Measurements from ENCODE around the gene CAMK2D.
"Not testable (repeated sequence)": the region's sequence is repeated elsewhere in the genome, so short reads cannot be mapped to it uniquely, and the experiment has no call there.

CAMK2D gene

DNA sequence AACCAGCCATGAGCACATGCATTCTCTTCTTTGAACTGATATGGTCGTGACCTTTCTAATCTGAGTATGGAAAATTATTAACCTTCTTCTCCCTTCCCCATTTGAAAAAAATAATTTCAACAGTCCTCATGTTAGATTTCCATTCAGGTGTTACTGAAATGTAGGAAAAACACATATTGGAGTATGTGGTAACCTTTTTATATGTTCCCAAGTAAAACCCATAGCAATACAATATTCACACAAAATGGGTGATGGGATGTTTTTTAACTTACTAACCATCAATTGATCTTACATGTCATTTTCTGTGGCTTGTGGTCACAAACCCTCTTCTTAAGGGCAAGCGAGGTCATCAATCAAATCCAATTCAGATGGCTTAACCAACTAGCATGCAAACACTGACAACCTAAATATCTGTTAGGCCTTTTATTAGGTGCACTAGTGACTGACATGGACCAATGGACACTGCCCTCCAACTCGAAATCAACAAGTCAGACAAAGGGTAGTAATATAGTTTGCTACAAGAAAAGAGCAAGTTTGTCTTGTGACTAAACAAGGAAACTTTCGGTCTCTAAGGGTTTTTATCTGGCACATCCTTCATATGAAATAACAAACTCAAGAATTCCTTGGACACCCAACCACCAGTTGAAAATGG, 74.3 kb downstream of the CAMK2D start:
- in situ Hi-C loops (cut with MboI; ENCODE audit: low sequenced_read_pairs): no loop called here

DNA sequence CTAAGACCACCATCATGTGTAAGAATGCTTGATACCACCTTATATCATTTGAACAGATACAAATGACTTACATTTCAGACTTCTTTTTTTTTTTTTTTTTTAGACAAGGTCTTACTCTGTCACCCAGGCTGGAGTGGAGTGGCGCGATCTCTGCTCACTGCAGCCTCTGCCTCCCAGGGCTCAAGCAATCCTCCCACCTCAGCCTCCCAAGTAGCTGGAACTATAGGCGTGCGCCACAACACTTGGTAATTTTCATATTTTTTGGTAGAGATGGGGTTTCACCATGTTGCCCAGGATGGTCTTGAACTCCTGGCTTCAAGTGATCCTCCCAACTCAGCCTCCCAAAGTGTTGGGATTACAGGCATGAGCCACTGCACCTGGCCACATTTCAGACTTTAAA, 76.4 kb downstream of the CAMK2D start:
- in situ Hi-C loops (cut with MboI; ENCODE audit: low sequenced_read_pairs): not testable (repeated sequence)

DNA sequence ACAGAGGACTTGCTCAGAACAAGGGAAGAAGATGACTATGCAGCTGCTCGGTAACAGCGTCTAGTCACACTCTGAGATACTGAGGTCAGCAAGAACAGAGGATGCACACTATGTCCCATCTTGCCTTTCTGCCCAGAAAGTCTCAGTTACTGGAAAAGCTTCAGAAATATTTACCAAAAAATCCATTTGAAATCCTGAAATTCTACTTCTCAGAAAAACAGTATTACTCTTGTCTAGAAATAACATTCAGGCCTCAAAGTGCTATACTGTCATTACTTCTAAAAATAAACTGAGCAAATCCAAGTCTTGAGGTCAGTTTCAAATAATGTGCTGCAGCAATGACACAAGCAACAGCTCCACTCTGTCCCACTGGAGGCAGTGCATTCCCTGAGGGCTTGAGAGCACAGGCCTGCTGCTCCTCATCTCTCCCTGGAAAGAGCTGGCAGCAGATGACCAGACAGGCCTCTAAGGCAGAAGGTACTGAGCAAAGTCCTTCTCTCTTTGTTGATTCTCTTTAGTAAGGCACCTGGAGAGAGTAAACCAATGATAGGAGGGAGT, 76.9 kb downstream of the CAMK2D start:
- in situ Hi-C loops (cut with MboI; ENCODE audit: low sequenced_read_pairs): no loop called here

DNA sequence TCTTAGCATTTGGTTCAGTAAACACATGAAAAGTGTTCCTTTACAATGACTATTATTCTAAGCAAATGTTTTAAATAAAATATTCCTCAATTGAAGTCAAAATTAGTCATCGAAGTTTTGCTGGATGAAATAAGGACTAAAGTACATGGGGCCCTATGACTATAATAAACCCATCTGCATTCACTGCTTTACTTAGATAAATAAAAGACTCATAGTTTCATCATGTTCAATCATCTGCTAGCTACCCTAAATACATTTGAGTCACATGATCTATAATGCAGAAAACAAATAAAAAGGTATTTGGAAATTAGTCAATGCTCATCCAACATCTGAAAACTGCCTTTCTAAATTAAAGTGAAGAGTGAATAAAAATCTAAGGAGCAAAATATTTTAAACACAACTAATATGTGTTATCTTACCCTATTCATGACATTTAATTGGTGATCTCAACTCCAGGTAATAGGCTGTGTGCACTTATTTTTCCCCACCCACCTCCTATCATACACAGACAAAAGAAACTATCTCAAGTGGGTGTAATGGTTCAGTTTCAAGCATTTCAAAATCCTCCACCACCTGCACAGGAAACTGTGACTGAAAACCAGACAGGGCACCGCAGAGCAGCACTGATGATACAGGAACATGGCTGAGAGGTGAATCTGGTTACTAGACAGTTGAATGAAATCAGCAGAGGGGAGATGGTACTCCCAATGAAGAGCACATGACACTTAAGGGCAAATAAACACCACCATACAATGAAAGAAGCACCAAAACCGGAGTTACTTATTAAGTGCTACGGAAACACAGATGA, 78.6 kb downstream of the CAMK2D start:
- in situ Hi-C loops (cut with MboI; ENCODE audit: low sequenced_read_pairs): no loop called here

DNA sequence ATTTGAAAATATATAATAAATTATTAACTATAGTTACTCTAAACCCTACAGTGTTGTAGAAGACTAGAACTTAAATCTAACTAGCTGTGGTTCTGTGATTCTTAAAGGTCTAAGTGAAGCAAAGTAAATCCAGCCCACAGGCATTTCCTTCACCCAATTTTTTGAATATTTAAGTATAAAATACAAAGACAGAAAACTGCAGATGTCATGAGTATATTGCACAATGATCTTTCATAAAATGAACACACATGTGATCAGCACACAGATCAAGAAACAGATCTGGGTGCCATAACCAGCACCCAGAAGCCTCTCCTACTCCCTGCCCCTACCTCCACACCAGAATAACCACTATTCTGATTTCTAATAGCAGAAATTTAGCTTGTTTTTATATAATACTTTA, 82.9 kb downstream of the CAMK2D start:
- in situ Hi-C loops (cut with MboI; ENCODE audit: low sequenced_read_pairs): no loop called here

DNA sequence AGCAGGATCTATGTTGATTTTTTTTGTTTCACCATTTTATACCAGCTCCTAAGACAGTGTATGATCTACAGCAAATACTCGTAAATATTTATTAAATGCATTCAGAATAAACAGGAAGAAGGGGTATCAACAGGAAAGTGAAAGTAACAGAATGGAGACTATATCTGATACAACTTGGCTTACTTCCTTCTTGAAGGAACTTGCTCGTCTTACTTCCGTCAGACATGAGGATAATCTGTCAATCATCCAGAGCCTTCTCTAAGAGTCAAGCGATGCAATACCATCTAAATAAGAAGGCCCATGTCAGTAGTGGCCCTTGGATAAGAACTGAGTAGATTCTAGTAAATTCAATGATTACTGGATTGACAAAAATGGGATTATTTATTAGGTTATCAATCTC, 84.2 kb downstream of the CAMK2D start:
- in situ Hi-C loops (cut with MboI; ENCODE audit: low sequenced_read_pairs): no loop called here

DNA sequence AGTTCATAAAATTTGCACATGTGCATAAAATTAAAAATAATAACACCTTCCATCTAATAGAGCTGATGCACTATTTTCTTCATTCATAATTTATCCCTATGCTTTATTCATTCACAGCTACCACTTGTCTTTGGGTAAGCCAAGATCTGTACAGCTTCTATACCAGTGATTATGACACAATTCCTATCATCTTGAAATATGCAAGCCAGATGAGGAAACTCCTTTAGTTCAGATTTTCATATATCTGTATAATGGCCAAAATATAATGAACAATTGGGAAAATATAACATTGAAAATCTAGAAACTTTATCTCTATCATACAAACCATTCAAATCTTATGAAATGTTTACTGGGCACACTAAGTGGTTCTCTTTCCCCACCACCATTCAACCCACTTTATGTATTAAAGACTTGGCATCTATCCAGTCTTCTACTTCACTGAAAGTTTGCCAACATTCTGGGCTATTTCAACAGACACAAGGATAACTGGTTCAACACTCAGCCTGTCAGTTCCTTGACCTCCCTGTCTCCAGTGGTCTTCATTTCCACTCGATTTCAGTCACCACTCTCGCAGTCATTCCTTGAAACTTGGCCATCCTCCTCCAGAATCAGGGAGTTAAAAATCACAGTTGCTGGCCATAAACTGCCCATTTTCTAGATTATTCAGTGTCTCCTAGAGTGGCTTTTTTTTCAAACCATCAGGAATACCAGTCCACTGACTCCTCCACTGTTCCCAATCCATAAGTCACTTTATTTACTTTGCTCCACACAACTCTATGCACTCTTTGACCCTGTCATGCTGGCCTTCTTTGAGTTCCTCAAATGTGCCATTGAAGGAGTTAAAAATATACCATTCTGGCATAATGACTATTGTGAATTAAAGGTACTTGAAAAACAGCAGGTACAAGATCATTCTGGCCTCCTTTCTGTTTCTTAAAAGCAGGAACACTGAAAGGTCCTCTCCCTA, 85.5 kb downstream of the CAMK2D start:
- in situ Hi-C loops (cut with MboI; ENCODE audit: low sequenced_read_pairs): no loop called here

DNA sequence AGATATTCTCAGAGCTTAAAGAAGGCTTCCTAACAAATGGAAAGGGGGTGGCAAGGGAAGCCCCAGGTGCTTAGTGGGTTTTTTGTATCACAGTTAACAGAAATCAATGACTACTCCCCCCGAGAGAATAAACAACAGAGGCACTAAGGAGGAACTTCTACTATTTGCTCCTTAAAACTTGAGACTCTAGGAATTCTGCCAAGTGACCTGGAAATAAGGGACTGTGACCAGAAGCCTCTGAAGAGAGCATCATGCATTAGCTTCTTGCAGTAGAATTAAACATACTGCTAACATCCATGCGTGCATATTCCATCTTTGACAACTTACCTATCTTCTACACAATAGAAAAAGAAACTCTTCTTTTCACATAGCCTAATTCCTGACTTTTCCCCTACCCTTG, 86.8 kb downstream of the CAMK2D start:
- in situ Hi-C loops (cut with MboI; ENCODE audit: low sequenced_read_pairs): no loop called here

DNA sequence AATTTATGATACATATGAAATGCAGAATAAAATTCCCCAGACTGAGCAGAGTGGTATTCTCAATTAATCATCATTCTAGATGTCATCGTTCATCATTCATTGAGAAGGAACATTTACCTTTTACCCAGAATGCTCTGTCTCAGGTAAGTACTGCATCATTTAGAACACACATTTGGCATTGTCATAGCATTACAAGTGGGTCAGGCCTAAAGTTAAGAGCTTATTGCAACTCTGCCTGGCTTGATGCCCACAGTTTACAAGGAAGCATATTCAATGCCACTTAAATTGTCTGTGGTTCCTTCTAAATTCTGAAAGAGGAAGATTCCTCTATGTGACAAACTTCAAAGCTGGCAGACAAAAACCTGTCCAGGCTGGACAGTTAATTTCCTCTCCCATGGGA, 87.3 kb downstream of the CAMK2D start:
- in situ Hi-C loops (cut with MboI; ENCODE audit: low sequenced_read_pairs): no loop called here

DNA sequence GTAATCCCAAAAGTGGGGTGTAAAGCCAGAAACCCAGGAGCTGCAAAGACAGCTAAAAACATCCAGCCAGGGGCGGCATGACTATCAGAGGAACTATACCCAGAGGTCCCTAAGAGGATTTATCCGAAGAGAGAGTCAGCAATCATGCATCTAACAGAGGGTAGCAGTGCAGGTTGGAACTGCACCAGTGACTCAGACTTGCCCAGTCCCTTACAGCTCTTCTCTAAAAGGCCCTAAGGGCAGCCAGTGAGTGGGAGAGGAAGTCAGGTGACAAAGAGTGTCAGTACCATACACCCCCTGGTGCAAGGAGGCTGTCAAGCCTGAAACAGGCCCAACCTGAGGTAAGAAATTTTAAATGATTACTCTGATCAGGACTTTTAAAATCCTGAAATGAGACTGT, 88.1 kb downstream of the CAMK2D start:
- in situ Hi-C loops (cut with MboI; ENCODE audit: low sequenced_read_pairs): no loop called here

DNA sequence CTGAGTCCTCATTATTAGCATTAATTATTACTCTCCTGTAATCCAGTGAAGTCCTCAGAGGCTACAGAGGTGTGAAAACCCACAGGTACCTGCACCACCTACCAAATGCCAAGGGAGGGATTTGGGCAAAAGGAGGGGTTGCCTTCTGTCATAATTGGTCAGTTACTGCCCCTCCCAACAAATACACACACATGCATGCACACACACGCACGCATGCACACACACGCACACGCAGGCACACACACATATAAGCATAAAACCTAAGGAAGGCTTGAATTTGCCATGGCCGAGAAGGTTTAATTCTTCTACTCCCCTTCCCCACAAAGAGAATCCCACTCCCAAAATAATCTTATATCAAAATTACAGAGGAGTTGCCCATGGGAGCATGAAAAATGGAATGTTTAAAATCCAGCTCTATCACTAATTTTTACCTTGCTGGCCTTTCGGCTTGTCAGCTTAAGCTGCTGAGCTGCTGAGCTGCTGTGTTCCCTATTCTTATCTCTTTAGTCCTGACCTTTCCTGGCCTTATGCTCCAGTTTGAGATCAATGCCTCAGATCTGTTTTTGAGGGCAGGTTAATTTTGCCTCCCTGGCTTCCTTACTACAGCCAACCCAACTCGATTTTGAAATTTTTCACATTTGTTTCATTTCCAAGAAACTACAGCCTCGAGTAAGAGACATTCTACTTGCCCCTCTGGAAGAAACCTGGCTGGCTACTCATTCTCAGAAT, 95.0 kb downstream of the CAMK2D start:
- in situ Hi-C loops (cut with MboI; ENCODE audit: low sequenced_read_pairs): no loop called here

DNA sequence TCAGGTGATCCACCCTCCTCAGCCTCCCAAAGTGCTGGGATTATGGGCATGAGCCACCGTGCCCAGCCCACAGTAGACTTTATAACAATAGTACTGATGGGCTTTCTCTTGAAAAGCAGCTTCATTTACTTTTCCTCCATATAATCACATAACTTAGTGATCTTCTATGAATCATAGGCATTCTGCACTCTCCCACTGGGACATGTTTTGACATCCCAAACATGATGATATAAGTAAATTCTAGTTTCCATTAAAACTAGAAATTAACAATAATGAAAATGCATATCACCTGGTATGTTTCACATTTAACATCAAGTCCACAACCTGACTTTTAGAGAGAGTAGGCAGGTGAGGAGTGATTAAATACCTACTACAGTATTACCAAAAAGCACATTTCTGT, 96.5 kb downstream of the CAMK2D start:
- in situ Hi-C loops (cut with MboI; ENCODE audit: low sequenced_read_pairs): no loop called here

DNA sequence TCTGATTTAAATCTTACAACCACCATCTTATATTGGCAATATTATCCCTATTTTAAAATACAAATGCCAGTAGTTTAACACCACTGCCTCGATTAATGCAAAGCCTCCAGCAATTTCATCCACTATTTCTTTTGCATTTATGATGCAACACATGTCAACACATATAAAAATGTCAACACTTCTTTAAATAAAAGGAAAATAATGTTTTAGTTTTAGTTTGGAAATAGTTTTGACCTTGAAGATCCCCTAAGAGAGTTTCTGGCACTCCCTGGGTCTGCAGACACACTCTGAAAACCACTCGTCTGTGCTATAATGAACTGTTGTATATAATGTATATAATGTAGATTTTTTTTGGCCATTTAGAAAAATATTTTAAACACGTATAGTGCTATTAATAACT, 99.0 kb downstream of the CAMK2D start:
- in situ Hi-C loops (cut with MboI; ENCODE audit: low sequenced_read_pairs): no loop called here

DNA sequence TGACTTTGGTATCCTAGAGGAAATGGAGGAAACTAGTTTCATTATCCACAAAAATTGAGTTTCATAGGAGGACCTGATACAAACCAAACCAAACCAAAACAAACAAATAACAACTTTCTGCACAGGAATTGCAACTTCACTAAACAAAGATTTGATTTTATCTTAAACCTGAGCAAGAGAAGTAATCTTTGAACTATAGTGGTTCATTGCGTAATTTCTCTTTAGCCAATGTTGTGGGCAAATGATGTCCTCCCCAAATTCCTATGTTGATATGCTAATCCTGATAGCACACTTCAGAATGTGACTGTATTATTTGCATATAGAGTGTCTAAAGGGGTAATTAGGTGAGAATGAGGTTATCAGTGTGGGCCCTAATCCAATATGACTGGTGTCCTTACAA, 102.4 kb downstream of the CAMK2D start:
- in situ Hi-C loops (cut with MboI; ENCODE audit: low sequenced_read_pairs): no loop called here

DNA sequence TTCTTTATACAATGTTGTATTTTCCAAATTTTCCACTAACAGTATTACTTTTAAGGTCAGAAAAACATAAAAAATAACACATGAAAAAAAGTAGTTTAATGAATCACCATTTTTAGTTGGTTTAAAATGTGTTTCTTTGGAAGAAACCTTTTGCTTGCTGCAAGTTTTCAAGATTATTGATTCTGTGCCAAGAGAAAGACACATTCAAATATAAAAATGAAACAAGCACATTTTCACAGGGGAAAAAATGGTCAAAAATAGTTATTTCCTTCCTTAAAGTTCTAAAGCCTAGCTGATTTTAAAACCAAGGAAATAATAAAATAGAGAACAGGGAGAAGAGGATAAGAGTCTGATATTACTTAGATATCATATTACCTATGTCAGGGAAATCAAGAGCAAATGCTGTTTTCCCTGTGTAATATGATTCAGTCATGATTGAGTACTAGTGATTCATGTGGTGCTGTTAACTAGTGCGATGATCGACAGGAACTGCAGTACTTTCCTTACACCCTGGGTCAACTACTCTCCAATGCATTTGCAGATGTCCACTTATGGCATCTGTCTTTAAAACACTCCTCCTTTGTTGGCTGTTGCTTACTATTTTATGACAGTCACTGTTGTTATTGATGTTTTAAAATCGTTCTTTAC, 103.8 kb downstream of the CAMK2D start:
- in situ Hi-C loops (cut with MboI; ENCODE audit: low sequenced_read_pairs): no loop called here

DNA sequence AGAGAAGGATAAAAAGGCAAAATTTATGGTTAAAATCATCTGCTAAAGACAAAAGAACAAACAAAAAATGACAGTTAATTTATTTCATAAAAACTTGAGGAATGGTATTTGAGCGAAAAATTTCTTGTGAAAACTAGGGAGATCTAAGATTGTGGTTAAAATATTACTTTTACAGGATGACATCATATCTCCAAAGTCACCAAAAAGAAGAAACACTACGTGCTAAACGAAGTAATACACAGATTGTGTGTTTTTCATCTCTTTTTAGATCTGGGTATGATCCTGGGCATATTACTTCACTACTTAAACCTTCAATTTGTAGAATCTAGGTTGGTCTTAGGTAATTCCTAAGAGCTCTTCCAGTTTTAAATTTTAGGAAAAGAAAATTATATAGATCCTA, 107.7 kb downstream of the CAMK2D start:
- in situ Hi-C loops (cut with MboI; ENCODE audit: low sequenced_read_pairs): no loop called here

DNA sequence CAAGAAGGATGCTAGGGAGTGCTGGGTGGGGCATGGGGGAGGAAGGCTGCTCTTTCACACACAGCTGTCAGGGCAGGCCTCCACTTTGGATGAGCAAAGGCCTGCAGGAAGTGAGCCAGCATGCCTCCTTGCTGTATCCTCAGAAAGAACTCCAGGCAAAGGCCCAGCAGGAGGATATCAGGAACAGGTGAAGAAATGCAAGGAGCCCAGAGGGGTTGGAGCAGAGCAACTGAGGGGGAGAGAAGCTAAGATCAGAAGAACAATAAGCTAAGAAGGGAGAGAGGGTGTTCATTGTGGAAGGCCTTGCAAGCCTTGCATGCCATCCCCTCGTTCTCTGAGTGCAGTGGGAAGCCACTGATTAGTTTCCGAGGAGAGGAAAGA, 115.1 kb downstream of the CAMK2D start:
- in situ Hi-C loops (cut with MboI; ENCODE audit: low sequenced_read_pairs): no loop called here

DNA sequence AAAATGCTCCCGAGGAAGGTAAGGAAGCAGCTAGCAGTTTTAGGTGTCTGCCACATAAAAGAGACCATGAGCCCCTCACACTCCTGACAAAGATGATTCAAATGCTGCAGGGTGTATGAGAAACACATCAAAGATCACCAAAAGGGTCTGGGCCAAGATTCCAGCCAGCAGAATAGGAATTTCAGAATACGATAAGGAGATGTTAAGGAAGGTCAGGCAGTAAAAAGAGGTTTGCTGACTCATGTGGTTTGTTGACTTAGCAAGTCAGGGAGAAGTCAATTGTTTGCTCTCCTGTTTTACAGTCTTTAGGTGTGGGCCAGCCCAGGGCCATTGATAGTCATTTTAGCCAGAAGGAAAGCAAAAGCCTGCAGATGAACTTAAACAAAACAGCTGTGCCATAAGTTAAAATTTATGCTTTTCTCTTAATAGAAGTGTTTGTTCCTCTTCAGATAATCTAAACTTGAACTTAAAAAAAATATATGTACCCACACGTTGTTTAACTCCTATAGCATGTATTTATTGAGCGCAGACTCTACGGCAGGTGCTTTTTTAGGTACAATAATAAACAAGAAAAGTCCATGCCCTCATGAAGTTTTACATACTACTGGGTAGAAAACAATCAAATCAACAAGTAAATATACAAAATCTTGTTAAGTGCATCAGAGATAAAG, 115.6 kb downstream of the CAMK2D start:
- in situ Hi-C loops (cut with MboI; ENCODE audit: low sequenced_read_pairs): no loop called here

DNA sequence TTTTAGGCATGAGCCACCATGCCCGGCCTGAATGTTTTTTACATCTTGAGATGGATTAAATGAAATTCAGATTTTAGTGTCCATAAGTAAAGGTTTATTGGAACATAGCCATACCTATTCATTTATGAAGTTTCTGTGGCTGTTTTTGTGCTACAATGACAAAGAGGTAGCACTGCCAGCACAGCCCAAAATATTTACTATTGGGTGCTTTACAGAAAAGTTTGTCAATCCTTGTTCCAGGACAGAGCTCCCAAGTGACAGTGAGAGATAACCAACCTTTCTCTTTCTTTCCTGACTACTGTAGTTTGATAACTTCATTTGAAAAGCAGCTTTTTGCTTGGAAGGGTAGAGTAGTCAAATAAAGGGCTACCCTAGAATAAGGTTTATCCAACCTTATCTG, 116.2 kb downstream of the CAMK2D start:
- in situ Hi-C loops (cut with MboI; ENCODE audit: low sequenced_read_pairs): no loop called here

DNA sequence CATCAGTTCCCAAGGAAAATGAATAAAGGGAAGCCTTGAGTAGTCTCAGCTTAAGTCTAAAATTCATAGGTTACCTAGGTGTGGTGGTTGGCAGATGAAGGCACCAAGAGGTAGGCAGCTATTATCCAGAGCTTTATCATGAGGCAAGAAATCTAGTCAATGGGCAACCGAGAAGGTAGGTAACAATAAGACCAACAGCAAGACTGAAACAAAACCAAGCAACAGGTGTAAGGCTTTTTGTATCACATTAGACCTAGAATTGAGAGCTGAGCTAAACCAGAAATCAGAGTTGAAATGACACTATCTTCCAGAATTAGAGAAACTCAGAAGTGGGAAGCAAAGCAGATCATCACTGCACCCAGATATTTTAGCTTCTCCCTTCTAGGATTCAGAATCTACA, 117.1 kb downstream of the CAMK2D start:
- in situ Hi-C loops (cut with MboI; ENCODE audit: low sequenced_read_pairs): no loop called here
